Nephron progenitor cell (in vitro differentiated cells): ENCODE results near the gene MGAT3.

Source experiments
- DNase-seq: peaks from one replicate; pipeline ENCODE4 v3.0.0; 2021
- H3K27ac Mint-ChIP-seq: 2 replicates; pipeline ENCODE4 v1.8.0; 2021; ENCODE audit warnings: mild to moderate bottlenecking, moderate library complexity, mixed read lengths
- H3K27me3 Mint-ChIP-seq: 2 replicates; pipeline ENCODE4 v1.8.0; 2021; ENCODE audit warnings: mild to moderate bottlenecking, low read depth, mixed read lengths; ENCODE audit not compliant: poor library complexity
- H3K36me3 Mint-ChIP-seq: 2 replicates; pipeline ENCODE4 v1.8.0; 2021; ENCODE audit warnings: low read depth, mixed read lengths
- H3K4me1 Mint-ChIP-seq: 2 replicates; pipeline ENCODE4 v1.8.0; 2021; ENCODE audit warnings: mixed read lengths
- H3K4me3 Mint-ChIP-seq: 2 replicates; pipeline ENCODE4 v1.8.0; 2021; ENCODE audit warnings: mild to moderate bottlenecking, moderate library complexity, mixed read lengths
- H3K9me3 Mint-ChIP-seq: 2 replicates; pipeline ENCODE4 v1.8.0; 2021; ENCODE audit warnings: mild to moderate bottlenecking, moderate library complexity, mixed read lengths
- TF ChIP-seq, protein P1 (sequence below): fragments of 200-600 bp; sonication (generic); IDR thresholded peaks from 2 replicates; pipeline ENCODE4 v1.5.0; 2021; ENCODE audit warnings: antibody characterized with exemption

Gene MGAT3

DNA sequence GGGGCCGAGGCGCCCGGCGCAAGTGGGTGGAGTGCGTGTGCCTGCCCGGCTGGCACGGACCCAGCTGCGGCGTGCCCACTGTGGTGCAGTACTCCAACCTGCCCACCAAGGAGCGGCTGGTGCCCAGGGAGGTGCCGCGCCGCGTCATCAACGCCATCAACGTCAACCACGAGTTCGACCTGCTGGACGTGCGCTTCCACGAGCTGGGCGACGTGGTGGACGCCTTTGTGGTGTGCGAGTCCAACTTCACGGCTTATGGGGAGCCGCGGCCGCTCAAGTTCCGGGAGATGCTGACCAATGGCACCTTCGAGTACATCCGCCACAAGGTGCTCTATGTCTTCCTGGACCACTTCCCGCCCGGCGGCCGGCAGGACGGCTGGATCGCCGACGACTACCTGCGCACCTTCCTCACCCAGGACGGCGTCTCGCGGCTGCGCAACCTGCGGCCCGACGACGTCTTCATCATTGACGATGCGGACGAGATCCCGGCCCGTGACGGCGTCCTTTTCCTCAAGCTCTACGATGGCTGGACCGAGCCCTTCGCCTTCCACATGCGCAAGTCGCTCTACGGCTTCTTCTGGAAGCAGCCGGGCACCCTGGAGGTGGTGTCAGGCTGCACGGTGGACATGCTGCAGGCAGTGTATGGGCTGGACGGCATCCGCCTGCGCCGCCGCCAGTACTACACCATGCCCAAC, 31.2 kb downstream of the MGAT3 start:
- H3K4me1 Mint-ChIP-seq = peaks cover 10% of the 10 kb centered on the region
- H3K27ac Mint-ChIP-seq = no peak overlapping the region
- no peaks in the 10 kb centered on the region for H3K9me3 Mint-ChIP-seq
- no peak overlapping the region for H3K4me3 Mint-ChIP-seq
- no peaks in the 10 kb centered on the region for H3K27me3 Mint-ChIP-seq
- TF ChIP-seq, protein P1, sequence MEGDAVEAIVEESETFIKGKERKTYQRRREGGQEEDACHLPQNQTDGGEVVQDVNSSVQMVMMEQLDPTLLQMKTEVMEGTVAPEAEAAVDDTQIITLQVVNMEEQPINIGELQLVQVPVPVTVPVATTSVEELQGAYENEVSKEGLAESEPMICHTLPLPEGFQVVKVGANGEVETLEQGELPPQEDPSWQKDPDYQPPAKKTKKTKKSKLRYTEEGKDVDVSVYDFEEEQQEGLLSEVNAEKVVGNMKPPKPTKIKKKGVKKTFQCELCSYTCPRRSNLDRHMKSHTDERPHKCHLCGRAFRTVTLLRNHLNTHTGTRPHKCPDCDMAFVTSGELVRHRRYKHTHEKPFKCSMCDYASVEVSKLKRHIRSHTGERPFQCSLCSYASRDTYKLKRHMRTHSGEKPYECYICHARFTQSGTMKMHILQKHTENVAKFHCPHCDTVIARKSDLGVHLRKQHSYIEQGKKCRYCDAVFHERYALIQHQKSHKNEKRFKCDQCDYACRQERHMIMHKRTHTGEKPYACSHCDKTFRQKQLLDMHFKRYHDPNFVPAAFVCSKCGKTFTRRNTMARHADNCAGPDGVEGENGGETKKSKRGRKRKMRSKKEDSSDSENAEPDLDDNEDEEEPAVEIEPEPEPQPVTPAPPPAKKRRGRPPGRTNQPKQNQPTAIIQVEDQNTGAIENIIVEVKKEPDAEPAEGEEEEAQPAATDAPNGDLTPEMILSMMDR = no peak
- DNase-seq = no peak
- peaks cover 5% of the 10 kb centered on the region for H3K36me3 Mint-ChIP-seq

- H3K4me3 Mint-ChIP-seq = no peak overlapping the region
- TF ChIP-seq, protein P1 = no peak
- DNase-seq = no peak
Observed at GRCh38 chr22:39488563-39489083, 31.8 kb downstream of the MGAT3 start.

DNA sequence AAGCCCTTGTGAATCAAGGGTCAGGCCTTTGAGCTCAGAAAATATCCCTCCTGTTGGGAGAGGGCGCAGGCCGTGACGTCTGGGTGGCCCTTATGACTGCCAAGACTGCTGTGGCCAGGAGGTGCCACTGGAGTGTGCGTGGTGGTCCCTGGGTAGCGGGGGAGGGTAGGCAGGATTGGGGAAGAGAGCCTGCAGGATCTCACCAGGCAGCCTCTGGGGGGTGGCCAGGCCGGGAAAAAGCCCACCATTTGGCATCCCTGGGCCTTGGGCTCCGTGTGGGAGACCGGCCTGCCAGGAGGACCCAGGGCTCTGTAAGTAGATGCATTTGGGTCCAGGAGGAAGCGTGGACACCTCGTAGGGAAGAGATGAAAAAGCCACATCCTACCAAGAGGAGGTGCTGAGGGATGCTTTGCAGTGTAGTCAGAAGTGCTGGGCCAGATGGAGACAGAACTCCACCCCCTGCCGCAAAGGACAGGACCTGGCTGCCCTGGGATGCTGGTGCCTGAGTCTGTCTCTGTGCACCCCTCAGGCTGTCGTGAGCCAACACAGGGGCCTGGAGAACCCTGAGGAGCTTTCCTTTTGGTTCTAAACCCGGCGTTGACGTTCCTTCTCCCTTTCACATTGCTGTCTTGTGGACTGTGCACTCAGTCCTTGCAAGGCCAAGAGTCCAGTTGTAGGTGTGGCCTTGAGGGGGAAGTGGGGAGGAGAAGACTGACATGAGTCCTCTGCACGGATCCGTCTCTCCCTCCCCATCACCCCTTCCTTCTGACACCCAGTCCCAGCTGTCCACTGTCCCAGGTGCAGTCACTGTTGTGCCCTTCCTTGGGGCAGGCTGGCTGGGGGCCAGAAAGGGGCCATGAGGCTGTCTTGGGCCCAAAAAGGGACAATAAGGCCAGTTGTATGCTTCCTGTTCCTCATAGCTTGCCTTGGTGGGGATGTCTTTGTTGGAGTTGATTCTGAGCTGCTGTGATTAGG, 32.6 kb downstream of the MGAT3 start:
- H3K27me3 Mint-ChIP-seq = peaks cover 6% of the 10 kb centered on the region
- H3K4me3 Mint-ChIP-seq = no peak overlapping the region
- peaks cover 5% of the 10 kb centered on the region for H3K36me3 Mint-ChIP-seq

More at GRCh38 chr22:39488563-39489083, 31.8 kb downstream of the MGAT3 start:
- H3K4me1 Mint-ChIP-seq = peaks cover 10% of the 10 kb centered on the region
- H3K27me3 Mint-ChIP-seq = peaks cover 4% of the 10 kb centered on the region
- no peaks in the 10 kb centered on the region for H3K9me3 Mint-ChIP-seq
- no peak overlapping the region for H3K27ac Mint-ChIP-seq
- H3K36me3 Mint-ChIP-seq = peaks cover 5% of the 10 kb centered on the region

DNA sequence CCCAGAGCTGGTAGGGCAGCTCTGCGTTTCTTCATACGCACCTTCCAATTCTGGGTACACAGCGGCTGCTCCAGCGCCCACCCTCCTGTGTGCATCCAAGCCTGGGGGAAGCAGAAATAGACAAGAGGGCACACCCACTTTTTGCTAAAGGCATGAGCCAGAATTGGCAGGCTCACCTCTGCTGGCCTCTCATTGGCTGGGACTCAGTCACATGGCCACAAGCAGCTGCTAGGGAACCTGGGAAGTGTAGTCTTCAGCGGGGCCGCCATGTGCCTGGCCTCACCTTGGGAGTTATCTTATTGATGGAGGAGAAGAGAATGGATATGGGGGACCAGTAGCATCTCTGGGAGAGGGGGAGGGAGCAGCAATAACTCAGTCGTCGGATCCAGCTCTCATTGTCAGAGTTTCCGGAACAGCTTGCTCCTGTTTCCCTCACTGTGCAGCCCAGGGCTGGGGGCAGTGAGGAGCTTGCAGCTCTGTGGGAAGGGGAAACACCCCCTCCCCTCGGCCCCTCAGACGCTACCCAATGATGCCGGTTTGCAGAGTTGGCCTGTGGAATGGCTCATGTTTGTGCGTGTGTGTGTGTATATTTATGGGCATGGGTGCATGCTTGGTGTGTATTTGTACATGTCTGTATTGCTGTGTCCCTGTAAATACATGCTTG, 33.5 kb downstream of the MGAT3 start:
- Mint-ChIP-seq H3K4me1 (peaks cover 10% of the 10 kb centered on the region), H3K27me3 (peaks cover 8% of the 10 kb centered on the region), H3K9me3 (no peaks in the 10 kb centered on the region), H3K4me3 (no peak overlapping the region), H3K27ac (no peak overlapping the region), H3K36me3 (peaks cover 5% of the 10 kb centered on the region)
- TF ChIP-seq, protein P1 = no peak
- peak; percentile 68 for DNase-seq

More for the DNA sequence above, 32.6 kb downstream of the MGAT3 start:
- no peaks in the 10 kb centered on the region for H3K9me3 Mint-ChIP-seq
- TF ChIP-seq, protein P1 = no peak
- DNase-seq = no peak
- no peak overlapping the region for H3K27ac Mint-ChIP-seq
- H3K4me1 Mint-ChIP-seq = peaks cover 10% of the 10 kb centered on the region

DNA sequence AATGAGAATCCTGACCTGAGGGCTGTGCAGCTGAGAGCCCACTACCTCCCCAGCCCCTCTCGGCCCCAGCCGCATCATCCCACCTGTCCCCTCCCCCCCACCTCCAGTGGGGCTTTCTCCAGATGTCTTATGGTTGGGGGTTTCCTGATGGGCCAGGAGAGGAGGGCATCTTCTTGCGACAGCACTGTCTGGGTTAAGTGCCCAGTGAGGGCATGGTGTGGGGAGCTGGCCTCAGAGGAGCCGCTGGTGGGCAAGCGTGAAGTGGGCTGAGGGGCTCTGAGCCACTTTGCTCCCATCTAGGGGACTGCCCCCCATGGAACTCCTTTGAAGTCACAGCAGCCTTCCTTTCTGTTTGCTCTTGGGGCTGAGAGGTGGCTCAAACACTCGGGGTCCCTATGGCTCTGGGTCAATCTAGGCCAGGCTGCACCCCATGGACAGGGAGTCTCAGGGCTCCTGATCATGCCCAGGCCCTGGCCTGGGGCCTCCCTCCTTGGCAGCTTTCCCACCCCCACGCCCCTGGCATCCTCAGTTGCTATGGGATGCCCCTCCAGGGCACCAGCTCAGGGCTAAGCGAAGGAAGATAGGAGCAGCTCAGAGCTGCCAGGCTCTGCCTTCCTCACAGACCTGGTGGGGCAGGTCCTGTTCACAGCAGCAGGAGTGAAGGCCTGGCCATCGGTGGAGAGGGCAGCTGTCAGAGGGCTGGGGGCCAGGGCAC, 34.3 kb downstream of the MGAT3 start:
- H3K27me3 Mint-ChIP-seq = peaks cover 8% of the 10 kb centered on the region
- peaks cover 10% of the 10 kb centered on the region for H3K4me1 Mint-ChIP-seq
- H3K4me3 Mint-ChIP-seq = no peak overlapping the region
- no peaks in the 10 kb centered on the region for H3K9me3 Mint-ChIP-seq
- TF ChIP-seq, protein P1 = no peak
- no peak overlapping the region for H3K27ac Mint-ChIP-seq
- DNase-seq = no peak
- H3K36me3 Mint-ChIP-seq = peaks cover 5% of the 10 kb centered on the region
